ENCODE data around the gene HEATR1.
"Not testable (repeated sequence)": the region's sequence is repeated elsewhere in the genome, so short reads cannot be mapped to it uniquely, and the experiment has no call there.

Gene HEATR1, protein sequence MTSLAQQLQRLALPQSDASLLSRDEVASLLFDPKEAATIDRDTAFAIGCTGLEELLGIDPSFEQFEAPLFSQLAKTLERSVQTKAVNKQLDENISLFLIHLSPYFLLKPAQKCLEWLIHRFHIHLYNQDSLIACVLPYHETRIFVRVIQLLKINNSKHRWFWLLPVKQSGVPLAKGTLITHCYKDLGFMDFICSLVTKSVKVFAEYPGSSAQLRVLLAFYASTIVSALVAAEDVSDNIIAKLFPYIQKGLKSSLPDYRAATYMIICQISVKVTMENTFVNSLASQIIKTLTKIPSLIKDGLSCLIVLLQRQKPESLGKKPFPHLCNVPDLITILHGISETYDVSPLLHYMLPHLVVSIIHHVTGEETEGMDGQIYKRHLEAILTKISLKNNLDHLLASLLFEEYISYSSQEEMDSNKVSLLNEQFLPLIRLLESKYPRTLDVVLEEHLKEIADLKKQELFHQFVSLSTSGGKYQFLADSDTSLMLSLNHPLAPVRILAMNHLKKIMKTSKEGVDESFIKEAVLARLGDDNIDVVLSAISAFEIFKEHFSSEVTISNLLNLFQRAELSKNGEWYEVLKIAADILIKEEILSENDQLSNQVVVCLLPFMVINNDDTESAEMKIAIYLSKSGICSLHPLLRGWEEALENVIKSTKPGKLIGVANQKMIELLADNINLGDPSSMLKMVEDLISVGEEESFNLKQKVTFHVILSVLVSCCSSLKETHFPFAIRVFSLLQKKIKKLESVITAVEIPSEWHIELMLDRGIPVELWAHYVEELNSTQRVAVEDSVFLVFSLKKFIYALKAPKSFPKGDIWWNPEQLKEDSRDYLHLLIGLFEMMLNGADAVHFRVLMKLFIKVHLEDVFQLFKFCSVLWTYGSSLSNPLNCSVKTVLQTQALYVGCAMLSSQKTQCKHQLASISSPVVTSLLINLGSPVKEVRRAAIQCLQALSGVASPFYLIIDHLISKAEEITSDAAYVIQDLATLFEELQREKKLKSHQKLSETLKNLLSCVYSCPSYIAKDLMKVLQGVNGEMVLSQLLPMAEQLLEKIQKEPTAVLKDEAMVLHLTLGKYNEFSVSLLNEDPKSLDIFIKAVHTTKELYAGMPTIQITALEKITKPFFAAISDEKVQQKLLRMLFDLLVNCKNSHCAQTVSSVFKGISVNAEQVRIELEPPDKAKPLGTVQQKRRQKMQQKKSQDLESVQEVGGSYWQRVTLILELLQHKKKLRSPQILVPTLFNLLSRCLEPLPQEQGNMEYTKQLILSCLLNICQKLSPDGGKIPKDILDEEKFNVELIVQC (N-terminal part only)

DNA sequence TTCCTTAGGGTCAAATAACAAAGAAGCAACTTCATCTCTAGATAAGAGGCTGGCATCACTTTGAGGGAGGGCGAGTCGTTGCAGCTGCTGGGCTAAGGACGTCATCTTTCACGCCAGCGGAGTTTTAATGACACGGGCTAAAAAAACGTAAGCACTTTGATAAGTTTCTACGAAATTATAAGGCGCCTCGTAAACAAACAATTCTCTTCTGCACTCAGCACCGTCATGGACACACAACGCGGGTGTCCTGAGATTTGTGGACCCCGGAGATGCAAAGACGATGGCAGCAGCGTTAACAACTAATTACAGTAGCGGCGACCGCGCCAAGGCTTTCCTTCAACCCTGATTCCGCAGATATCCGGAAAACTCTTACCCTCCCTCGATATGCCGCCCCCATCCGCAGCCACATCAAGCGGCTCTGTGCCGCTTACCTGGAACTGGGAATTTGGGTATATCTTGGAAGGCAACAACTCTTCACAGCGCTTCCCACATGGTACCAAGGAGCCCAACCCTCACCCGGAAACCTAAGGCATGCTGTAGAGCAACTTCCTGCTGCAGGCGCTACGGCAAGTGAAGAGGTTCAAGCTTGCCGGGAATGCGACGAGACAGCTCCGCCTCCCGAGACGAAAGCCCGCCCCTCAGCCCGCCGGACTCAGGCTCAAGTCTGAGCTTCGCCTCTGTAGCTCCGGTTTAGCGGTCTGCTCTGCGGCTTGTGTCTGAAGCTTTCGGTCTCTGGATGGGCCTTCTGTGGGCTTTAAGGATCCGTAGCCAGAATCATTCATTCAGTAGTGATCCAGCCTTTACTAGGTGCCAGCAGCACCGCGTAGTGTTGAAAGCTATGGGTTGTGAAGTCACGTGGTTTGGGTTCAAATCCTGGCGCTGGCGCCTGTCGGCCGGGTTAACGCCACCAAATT lies at the start of gene HEATR1:
Gene HEATR1, minus strand, starts transcription at position 526 of the 914 bp plus-strand sequence. Its CDS starts 421 bp downstream, at position 105.
- DNase-seq, result peak; percentile 79 to 94

DNA sequence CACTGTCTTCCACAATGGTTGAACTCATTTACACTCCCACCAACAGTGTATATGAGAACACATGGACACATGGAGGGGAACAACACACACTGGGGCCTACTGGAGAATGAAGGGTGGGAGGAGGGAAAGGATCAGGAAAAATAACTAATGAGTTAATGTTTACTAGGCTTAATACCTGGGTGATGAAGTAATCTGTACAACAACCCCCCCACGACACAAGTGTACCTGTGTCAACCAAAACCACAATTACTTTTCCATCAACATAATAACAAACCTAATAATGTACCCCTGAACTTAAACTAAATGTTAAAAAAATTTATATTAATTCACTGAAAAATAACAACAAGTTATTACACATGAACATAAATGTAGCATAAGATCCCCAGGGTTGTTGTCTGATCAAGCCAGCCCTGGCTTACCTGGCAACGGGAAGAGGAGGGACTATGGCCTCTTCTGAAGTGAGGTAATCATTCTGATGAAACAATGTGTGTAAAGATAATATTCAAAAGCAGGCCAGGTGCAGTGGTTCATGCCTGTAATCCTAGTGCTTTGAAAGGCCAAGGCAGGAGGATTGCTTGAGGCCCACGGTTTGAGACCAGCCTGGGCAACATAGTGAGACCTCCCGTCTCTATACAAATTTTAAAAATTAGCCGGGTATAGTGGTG lies 40.8 kb upstream of the HEATR1 start:
- no peak for DNase-seq

DNA sequence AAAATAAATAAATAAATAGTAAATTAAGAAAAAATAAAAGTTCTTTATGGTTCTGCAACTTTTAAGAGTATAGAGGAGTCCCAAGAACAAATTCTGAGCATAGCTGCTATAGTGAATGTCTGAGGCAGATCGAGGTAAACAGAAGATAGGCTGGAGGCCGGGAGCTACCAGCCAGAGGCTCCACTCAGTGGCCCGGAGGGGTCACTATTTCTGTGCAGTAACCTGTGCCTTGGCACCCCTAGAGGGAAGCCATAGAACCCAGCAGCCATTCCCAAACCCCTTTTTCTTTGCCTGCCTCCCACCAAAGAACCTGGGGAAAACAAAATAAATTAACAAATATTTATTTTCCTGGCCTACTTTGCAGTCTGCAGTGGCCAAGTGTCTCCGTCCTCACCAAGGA lies 38.4 kb upstream of the HEATR1 start:
- no peak for DNase-seq

DNA sequence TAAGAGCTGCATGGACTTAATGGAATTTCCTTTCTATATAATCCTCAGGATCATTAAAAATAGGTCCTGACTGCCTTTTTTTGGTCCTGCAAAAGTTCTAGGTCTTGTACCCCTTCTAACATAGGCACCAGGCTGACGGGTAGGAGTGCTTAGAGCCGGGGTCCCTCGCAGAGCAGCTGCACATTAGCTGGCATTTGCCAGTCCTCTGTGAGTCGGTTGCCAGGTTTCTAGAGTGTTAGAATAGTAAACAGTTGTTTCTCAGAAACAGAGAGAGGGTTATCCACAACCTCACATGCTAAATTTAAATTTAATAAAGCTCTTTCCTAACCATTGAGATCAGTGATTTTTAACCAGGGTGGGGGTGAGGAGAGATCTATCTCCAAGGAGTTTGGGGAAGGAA lies 35.4 kb upstream of the HEATR1 start:
- DNase-seq, result no peak

DNA sequence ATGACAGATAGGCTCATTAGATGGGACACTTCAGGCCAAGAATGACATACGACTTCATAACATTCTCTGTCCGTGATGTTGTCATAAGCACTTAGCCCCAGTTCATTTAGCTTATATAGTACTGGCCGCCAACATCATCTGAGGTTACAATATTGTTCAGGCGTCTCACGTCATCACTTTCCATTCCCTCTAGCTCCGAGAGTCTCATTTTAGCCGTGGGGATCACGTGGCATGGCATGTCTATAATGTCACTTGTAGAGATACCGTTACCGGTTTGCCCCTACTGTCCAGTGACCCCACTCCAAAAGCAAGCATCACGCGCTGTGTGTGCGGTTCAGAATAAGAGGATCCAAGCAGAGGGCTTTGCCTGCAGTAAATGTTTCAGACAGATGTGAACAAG lies 34.6 kb upstream of the HEATR1 start:
- no peak for DNase-seq

DNA sequence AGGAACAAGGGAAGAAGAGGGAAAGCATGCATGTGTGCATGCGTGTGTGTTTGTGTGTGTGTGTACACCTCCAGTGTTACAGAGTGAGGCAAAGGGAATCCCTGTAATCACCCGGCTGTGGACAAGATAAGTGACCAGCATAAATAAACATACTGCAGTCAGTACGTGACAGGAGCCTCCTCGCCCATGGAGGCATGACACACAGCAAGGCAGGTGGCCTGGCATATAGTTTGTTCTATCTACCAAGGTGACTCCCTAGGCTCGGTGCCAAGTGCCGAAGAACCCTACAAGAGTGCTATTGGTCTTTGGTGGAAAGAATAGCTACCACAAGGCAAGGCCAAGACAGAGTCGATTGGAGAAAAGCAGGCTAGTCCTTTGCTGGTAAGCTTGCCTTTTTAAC lies 31.7 kb upstream of the HEATR1 start:
- no peak for DNase-seq

DNA sequence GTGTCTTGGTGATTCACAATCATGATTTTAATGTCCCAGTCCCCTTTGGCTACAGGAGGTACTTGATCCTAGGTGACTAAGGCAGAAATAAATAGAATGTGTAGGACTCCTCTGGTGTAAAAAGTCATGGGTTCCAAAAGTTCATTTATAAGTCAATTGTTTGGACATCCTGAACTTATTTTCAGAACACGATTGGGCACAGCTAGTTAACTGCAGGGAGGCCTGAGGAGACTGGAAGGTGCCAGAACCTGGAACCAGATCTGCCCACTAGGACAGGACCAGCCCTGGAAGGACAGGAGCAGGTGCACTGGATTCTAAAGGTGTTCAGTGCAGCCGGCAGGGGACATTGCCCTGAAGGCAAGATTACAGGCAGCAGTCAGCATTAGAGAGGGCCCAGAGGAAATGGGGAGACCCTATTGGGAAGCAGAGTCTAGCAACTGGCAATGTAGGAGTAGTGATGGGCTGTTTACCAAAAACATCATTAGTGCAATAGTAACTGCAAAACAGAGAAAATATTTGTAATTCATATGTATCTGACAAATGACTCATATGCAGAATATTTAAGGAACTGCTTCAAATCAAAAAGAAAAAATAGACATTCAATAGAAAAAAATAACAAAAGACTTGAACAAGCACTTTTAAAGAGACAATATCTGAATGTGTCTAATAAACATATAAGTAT lies 23.6 kb upstream of the HEATR1 start:
- no peak for DNase-seq

DNA sequence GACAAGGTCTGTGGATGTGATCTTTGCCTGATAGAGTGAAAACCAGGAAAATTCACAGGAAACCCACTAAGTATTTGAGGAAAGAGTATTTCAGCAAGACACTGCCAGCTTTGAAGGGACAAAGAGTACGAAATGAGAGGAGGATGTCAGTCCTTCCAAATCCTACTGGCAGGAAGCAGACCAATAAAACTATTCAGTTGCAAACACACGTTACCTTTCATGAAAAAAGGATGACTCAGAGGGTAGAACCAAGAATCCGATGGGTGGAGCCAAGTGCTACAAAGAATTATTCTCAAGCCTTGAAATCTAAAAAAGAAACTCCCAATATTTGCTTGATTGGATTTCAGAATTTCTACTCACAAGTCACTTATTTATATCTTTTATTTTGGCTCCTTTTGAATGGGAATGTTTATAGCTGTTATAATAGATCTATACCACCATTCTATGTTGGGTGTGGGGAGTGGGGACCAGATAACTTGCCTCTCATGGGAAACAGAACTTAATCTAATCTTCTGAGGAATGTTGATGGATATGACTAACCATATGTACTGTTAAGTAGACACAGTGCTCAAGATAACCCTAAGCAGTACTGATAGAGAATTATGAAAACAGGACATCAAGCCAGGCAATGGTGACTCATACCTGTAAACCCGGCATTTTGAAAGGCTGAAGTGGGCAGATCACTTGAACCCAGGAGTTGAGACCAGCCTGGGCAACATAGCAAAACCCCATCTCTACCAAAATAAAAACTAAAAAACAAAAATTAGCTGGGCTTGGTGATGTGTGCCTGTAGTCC lies 19.3 kb upstream of the HEATR1 start:
- no peak for DNase-seq

DNA sequence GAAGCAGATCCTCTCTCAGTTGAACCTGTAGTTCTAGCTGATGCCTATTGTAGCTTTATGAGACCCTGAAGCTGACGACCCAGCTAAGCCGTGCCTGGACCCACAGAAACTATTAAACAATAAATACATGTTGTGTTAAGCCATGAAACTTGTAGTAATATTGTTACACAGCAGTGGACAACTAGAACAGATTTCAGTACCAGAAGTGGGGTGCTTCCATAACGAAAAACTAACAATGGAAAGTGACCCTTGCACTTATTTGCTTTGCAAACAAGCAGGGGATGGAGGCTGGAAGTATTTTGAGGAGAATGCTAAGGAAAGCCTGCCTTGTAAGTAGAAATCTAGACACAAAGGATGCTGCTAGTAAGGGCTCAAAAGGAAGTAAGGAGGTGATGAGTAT lies 18.1 kb upstream of the HEATR1 start:
- no peak for DNase-seq

DNA sequence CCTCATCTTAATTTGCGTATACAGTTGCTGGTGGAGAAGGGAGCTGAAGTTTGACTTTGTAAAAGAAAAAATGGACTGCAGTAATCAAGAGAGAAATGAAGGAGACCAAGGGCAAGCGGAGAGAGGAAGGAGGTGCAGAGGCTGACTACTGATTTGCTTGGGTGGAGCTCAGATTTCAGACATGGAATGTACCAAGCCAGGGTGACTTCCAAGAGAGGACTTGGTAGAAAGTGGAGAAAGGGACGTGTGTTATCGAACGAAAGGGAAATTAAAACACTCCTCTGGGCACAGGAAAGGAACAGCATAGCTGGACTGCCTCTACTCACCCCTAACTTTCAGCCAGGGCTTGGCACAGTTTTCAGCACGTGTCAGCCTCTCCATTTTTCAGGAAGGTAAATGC lies 15.1 kb upstream of the HEATR1 start:
- DNase-seq, result no peak

DNA sequence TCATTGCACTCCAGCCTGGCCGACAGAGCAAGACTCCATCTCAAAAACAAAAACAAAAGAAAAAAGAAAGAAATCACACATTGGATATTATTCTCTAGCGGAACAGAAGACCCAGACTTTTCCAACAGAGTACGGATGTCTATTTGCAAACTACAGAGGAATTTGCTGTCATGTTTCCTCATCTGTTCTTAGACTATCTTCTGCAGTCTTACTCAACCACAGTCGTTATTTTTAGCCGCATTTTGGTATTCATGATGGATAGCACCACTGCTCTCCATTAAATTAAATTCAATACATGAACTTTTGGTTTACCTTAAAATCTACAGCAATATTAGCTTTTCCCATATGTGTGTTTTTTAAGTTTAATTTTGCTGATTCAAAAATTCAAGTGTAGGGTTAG lies 14.2 kb upstream of the HEATR1 start:
- DNase-seq, result no peak

DNA sequence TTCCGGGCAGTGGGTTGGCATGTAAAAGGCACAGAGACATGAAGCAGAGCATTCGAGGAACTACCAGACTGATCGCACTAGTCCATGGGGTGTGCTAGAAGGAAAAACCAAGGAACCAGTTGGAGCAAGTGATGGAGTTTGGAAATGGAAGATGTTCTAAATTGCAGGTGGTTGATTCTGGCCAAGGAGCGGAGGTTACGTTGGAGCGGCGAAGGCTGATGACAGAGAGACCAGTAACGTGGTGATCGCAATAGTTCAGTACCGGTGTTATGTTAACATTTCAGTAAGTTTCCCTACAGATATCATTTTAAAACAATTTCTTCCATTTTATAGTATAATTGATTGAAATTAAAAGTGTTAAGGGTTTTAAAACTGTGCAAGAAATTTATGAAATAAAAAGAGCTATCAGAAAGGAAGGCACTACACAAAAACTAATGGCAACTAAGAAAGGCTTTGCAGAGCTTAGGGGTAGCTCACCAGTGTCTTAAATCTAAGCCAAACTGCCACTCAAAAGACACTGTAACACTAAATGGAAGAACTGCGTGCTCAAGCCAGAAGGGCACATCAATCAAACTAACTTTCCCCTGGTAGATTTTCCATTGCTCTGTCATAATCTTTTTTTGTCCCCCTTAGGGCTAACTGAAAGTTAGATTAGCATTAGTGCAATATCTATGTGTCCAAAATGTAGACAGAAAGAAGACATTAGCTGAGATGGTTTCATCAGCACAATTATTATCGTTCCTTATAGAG lies 11.3 kb upstream of the HEATR1 start:
- DNase-seq, result no peak

DNA sequence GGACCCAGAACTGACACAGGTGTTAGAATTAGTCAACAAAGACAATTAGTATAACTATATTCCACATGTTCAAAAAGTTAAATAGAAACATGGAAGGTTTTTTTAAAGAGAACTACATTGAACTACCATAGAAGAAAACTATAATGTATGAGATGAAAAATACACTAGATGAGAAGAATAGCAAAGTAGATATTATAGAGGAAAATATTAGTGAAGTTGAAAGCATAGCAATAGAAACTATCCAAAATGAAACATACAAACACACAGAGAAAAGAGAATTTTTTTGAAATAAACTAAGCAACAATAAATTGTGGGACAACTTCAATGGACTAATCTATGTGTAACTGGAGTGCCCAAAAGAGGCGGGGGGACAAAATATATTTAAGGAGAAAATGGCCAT lies 8.0 kb upstream of the HEATR1 start:
- no peak for DNase-seq

DNA sequence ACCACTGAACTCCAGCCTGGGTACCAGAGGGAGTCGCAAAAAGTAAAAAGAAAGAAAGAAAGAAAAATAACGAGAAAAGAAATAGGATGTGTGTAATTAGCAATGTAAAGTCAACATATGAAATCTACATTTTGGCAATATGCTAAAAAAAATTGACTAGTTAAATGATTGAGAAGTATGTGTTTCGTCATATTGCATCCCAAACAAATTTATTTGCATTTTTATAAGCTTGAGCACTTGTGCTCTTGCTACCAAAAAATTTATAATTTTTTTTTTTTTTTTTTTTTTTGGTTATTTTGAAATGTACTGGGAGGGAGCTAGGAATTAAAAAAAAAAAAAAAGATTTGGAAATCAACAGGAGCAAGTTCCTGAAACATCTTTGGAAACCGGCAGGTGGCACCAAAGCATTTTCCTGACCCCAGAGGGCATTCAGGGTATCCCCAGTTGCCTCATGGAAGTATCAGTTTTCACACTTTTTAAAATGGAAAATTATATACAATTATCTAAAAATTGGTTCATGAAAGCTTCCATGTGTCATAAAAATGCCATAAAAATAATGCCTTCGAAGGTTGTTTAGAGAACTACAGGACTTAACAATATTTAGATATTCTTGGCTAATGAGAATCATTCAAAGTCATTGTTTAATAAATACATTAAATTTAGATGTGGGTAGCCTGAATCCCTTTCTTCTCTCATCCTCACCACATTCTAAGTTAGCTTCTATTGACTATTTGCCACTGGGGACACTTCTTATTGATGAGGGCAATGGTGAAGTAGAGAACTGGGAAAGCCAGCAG lies 4.8 kb upstream of the HEATR1 start:
- DNase-seq, result peak; percentile 9 to 54

DNA sequence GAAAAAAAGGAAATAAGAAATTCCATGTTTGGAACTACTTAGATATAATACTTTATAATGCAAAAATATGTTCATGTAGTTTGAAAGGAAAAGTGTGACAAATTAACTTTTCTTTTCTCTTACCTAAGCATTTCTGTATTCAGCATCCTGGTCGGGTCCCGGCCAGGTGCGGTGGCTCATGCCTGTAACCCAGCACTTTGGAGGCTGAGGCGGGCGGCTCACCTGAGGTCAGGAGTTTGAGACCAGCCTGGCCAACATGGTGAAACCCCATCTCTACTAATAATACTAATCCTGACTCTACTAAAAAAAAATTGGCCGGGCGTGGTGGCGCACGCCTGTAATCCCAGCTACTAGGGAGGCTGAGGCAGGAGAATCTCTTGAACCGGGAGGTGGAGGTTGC lies 3.3 kb upstream of the HEATR1 start:
- DNase-seq, result not testable (repeated sequence)

DNA sequence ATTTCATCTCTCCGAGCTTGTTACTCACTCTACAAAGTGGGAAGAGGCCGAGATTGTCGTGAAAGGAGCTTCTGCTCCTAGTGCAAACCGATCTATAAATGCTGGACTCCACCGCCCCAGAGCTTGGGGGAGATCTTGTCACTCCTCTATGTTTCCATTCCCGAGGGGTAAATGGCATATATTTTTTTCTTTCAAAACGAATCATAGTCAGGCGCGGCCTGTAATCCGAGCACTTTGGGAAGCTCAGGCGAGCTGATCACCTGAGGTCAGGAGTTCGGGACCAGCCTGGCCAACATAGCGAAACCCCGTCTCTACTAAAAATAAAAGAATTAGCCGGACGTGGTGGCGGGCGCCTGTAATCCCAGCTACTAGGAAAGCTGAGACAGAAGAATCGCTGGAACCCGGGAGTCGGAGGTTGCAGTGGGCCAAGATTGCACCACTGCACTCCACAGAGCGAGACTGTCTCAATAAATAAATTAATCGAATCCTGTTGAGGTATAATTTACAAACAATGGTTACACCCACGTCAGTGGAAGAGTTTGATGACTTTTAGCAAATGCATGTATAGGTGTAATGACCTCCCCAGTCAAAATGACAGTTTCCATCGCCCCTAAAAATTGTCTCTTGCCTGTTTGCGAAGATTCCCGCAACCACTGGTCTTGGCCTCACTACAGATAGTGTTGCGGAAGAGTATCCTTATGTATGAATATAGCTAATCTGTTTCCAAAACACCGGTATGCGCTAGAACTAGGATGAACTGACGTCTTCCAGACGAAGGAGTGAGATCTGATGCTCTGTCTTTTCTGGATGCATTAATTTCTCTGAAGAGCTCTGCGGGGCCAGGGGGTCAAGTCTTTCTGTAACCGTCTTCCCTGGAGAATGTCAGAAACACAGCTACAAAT lies 840 bp upstream of the HEATR1 start:
- DNase-seq, result no peak

DNA sequence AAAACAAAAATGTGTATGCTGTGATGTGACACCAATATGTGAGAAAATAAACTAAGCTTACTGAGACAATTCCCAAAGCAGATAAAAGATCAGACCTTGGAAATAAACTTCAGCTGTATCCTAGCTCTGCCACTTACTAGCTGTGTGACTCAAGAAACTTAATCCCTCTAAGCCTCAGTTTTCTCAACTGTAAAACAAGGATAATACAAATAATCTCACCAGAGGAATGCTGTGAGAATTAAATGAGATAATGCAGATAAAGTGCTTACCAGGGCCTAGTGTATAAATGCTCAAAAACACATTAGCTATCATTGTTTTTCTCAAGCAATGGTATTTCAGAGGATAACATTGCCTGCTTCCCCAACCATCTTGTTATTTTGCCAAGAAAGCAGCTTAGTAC lies 2.1 kb downstream of the HEATR1 start:
- DNase-seq, result no peak

Data from NCI-H446 (cell line).